ENCODE data around the gene IMMT.

IMMT gene

GRCh38 chr2:86107031-86107430, 88.2 kb downstream of the IMMT start:
- Histone ChIP-seq H3K27me3 (ENCODE audit: control insufficient read depth, insufficient read depth, low read length) (no peaks in the 10 kb centered on the region), H3K4me3 (ENCODE audit: low read length) (peak overlapping the region; percentile 99), H3K4me1 (ENCODE audit: control insufficient read depth, insufficient read depth, low read length) (peaks cover 20% of the 10 kb centered on the region), H3K27ac (ENCODE audit: low read depth, low read length) (no peak overlapping the region), H3K36me3 (ENCODE audit: control insufficient read depth, insufficient read depth, low read length) (peaks cover 6% of the 10 kb centered on the region), H3K9ac (ENCODE audit: low read length) (peak overlapping the region; percentile 85)

GRCh38 chr2:86105969-86106945, 89.0 kb downstream of the IMMT start, which contains the start of gene PTCD3:
Gene PTCD3 (plus strand): TSS chr2:86106235. CDS start chr2:86106248, 13 bp downstream.
- H3K9ac ChIP-seq (ENCODE audit: low read length), result peak within 1 kb of the TSS; percentile 88
- peaks cover 6% of the 10 kb centered on the region for H3K36me3 ChIP-seq (ENCODE audit: control insufficient read depth, insufficient read depth, low read length)
- peak within 1 kb of the TSS; percentile 88 for H3K27ac ChIP-seq (ENCODE audit: low read depth, low read length)
- H3K4me1 ChIP-seq (ENCODE audit: control insufficient read depth, insufficient read depth, low read length), result peaks cover 20% of the 10 kb centered on the region
- H3K27me3 ChIP-seq (ENCODE audit: control insufficient read depth, insufficient read depth, low read length), result no peaks in the 10 kb centered on the region
- H3K4me3 ChIP-seq (ENCODE audit: low read length), result peak within 1 kb of the TSS; percentile 99

- Histone ChIP-seq H3K4me3 (ENCODE audit: low read length) (peak within 1 kb of the TSS; percentile 99), H3K36me3 (ENCODE audit: control insufficient read depth, insufficient read depth, low read length) (peaks cover 3% of the 10 kb centered on the region), H3K27ac (ENCODE audit: low read depth, low read length) (peak within 1 kb of the TSS; percentile 88), H3K27me3 (ENCODE audit: control insufficient read depth, insufficient read depth, low read length) (no peaks in the 10 kb centered on the region), H3K9ac (ENCODE audit: low read length) (peak within 1 kb of the TSS; percentile 88), H3K4me1 (ENCODE audit: control insufficient read depth, insufficient read depth, low read length) (peaks cover 20% of the 10 kb centered on the region)
Observed at GRCh38 chr2:86105252-86105968, 89.9 kb downstream of the IMMT start, which contains the start of gene POLR1A. Gene POLR1A (minus strand): TSS chr2:86105886. CDS start chr2:86105776, 110 bp downstream.

GRCh38 chr2:86102157-86102556, 93.1 kb downstream of the IMMT start:
- H3K4me3 ChIP-seq (ENCODE audit: low read length), result no peak overlapping the region
- H3K27me3 ChIP-seq (ENCODE audit: control insufficient read depth, insufficient read depth, low read length), result no peaks in the 10 kb centered on the region
- no peak overlapping the region for H3K9ac ChIP-seq (ENCODE audit: low read length)
- no peak overlapping the region for H3K27ac ChIP-seq (ENCODE audit: low read depth, low read length)
- H3K4me1 ChIP-seq (ENCODE audit: control insufficient read depth, insufficient read depth, low read length), result peaks cover 14% of the 10 kb centered on the region
- peaks cover 8% of the 10 kb centered on the region for H3K36me3 ChIP-seq (ENCODE audit: control insufficient read depth, insufficient read depth, low read length)

- no peak overlapping the region for H3K27ac ChIP-seq (ENCODE audit: low read depth, low read length)
- H3K27me3 ChIP-seq (ENCODE audit: control insufficient read depth, insufficient read depth, low read length), result no peaks in the 10 kb centered on the region
- H3K9ac ChIP-seq (ENCODE audit: low read length), result no peak overlapping the region
- H3K36me3 ChIP-seq (ENCODE audit: control insufficient read depth, insufficient read depth, low read length), result peaks cover 15% of the 10 kb centered on the region
- no peak overlapping the region for H3K4me3 ChIP-seq (ENCODE audit: low read length)
- H3K4me1 ChIP-seq (ENCODE audit: control insufficient read depth, insufficient read depth, low read length), result no peaks in the 10 kb centered on the region
Observed at GRCh38 chr2:86097913-86098312, 97.3 kb downstream of the IMMT start.

GRCh38 chr2:86097114-86097896, 98.0 kb downstream of the IMMT start:
- H3K27ac ChIP-seq (ENCODE audit: low read depth, low read length), result no peak overlapping the region
- peaks cover 15% of the 10 kb centered on the region for H3K36me3 ChIP-seq (ENCODE audit: control insufficient read depth, insufficient read depth, low read length)
- H3K4me3 ChIP-seq (ENCODE audit: low read length), result no peak overlapping the region
- H3K27me3 ChIP-seq (ENCODE audit: control insufficient read depth, insufficient read depth, low read length), result no peaks in the 10 kb centered on the region
- no peak overlapping the region for H3K9ac ChIP-seq (ENCODE audit: low read length)
- no peaks in the 10 kb centered on the region for H3K4me1 ChIP-seq (ENCODE audit: control insufficient read depth, insufficient read depth, low read length)

GRCh38 chr2:86094229-86094628, 101.0 kb downstream of the IMMT start:
- H3K4me3 ChIP-seq (ENCODE audit: low read length), result no peak overlapping the region
- H3K4me1 ChIP-seq (ENCODE audit: control insufficient read depth, insufficient read depth, low read length), result no peaks in the 10 kb centered on the region
- no peak overlapping the region for H3K9ac ChIP-seq (ENCODE audit: low read length)
- H3K36me3 ChIP-seq (ENCODE audit: control insufficient read depth, insufficient read depth, low read length), result peaks cover 14% of the 10 kb centered on the region
- no peaks in the 10 kb centered on the region for H3K27me3 ChIP-seq (ENCODE audit: control insufficient read depth, insufficient read depth, low read length)
- H3K27ac ChIP-seq (ENCODE audit: low read depth, low read length), result no peak overlapping the region
